ENCODE measurements around the gene PLAGL2. TPM values are rescaled to one million over a fixed set of nuclear protein-coding genes. Genes with fewer than 3 reads are reported as not detected.
"Not testable (repeated sequence)": the region's sequence is repeated elsewhere in the genome, so short reads cannot be mapped to it uniquely, and the experiment has no call there.

Gene PLAGL2
- total and polyA plus RNA-seq, 2 of the 4 experiments (the other 2 are of a cell fraction), result 2.9 to 7.7 TPM

GRCh38 chr20:32197136-32197535 is 10.4 kb downstream of the PLAGL2 start:
- dilution Hi-C loops (cut with HindIII; ENCODE audit: low sequenced_read_pairs, unreplicated experiment); CTCF ChIA-PET: not testable (repeated sequence)

GRCh38 chr20:32196613-32197012 is 10.9 kb downstream of the PLAGL2 start:
- CTCF ChIA-PET; H3K23ac ChIP-seq (ENCODE audit: low read depth, low read length); POLR2A ChIA-PET (ENCODE audit: unreplicated experiment); H3K56ac ChIP-seq (ENCODE audit: extremely low read depth, insufficient read depth, low read length); H4K5ac ChIP-seq (ENCODE audit: low read depth, low read length); H2BK120ac ChIP-seq (ENCODE audit: low read depth, low read length); H2AK9ac ChIP-seq (replicated peaks; ENCODE audit: low read depth, low read length, poor library complexity); H4K8ac ChIP-seq (ENCODE audit: low read depth in 2 of 2, low read length in 2 of 2); H3K4me2 ChIP-seq (ENCODE audit: low read depth, low read length); H3K14ac ChIP-seq (replicated peaks; ENCODE audit: low read depth, low read length); H3K4me1 ChIP-seq (ENCODE audit: control insufficient read depth, insufficient read depth, low read length); DNase-seq; H2BK15ac ChIP-seq (ENCODE audit: low read depth, low read length); H2AK5ac ChIP-seq (ENCODE audit: low read depth, low read length); H3K4ac ChIP-seq (ENCODE audit: low read depth, low read length); BruUV-seq (replicated peaks); H4K91ac ChIP-seq (ENCODE audit: insufficient read depth, low read depth, low read length); H2BK5ac ChIP-seq (ENCODE audit: low read depth, low read length, poor library complexity, severe bottlenecking); H3K9me3 ChIP-seq (ENCODE audit: control insufficient read depth, insufficient read depth, low read length); dilution Hi-C loops (cut with HindIII; ENCODE audit: low sequenced_read_pairs, unreplicated experiment); H3K18ac ChIP-seq (ENCODE audit: low read depth, low read length); H2AFZ ChIP-seq (replicated peaks; ENCODE audit: low read length, poor library complexity); H2BK20ac ChIP-seq (ENCODE audit: low read depth, low read length); H3K4me3 ChIP-seq (ENCODE audit: insufficient read depth, low read depth, low read length); intact Hi-C loops (cut with micrococcal nuclease); in situ Hi-C loops (cut with MboI; ENCODE audit: low sequenced_read_pairs); H3K27me3 ChIP-seq (ENCODE audit: control insufficient read depth, insufficient read depth, low read length); H3K27ac ChIP-seq (ENCODE audit: insufficient read depth, low read length); ATAC-seq (ENCODE audit: low read depth); H3K9ac ChIP-seq (ENCODE audit: low read depth, low read length): not testable (repeated sequence)
- WGBS, 2 experiments (ENCODE audit: extremely low coverage in 2 of 2, insufficient read length in 1 of 2), result 100% methylated on average over 1 of the region's 11 CpGs; no CpG with 5 or more reads in 1 of the 2 experiments
- Histone ChIP-seq H4K20me1 (ENCODE audit: insufficient read depth, low read length) (peaks cover 15% of the 10 kb centered on the region), H3K79me1 (ENCODE audit: low read depth in 1 of 2, low read length in 2 of 2) (peaks cover 27 to 57% of the 10 kb centered on the region in 2 experiments), H3K36me3 (ENCODE audit: control insufficient read depth, insufficient read depth, low read length) (peaks cover 57% of the 10 kb centered on the region), H3K9me1 (ENCODE audit: insufficient read depth, low read length) (peaks cover 13% of the 10 kb centered on the region)

More at GRCh38 chr20:32197136-32197535, 10.4 kb downstream of the PLAGL2 start:
- H2BK15ac ChIP-seq (ENCODE audit: low read depth, low read length); H3K18ac ChIP-seq (ENCODE audit: low read depth, low read length); H3K27me3 ChIP-seq (ENCODE audit: control insufficient read depth, insufficient read depth, low read length); intact Hi-C loops (cut with micrococcal nuclease); POLR2A ChIA-PET (ENCODE audit: unreplicated experiment); DNase-seq; H4K5ac ChIP-seq (ENCODE audit: low read depth, low read length); H3K9me3 ChIP-seq (ENCODE audit: control insufficient read depth, insufficient read depth, low read length); H3K56ac ChIP-seq (ENCODE audit: extremely low read depth, insufficient read depth, low read length); H4K91ac ChIP-seq (ENCODE audit: insufficient read depth, low read depth, low read length); H2AK5ac ChIP-seq (ENCODE audit: low read depth, low read length); H3K4ac ChIP-seq (ENCODE audit: low read depth, low read length); H3K14ac ChIP-seq (replicated peaks; ENCODE audit: low read depth, low read length); H2BK5ac ChIP-seq (ENCODE audit: low read depth, low read length, poor library complexity, severe bottlenecking); H2BK20ac ChIP-seq (ENCODE audit: low read depth, low read length); H3K4me3 ChIP-seq (ENCODE audit: insufficient read depth, low read depth, low read length); ATAC-seq (ENCODE audit: low read depth); BruUV-seq (replicated peaks); H3K4me2 ChIP-seq (ENCODE audit: low read depth, low read length); H3K9ac ChIP-seq (ENCODE audit: low read depth, low read length); H2AFZ ChIP-seq (replicated peaks; ENCODE audit: low read length, poor library complexity); H3K4me1 ChIP-seq (ENCODE audit: control insufficient read depth, insufficient read depth, low read length); H4K8ac ChIP-seq (ENCODE audit: low read depth in 2 of 2, low read length in 2 of 2); H2AK9ac ChIP-seq (replicated peaks; ENCODE audit: low read depth, low read length, poor library complexity); H3K27ac ChIP-seq (ENCODE audit: insufficient read depth, low read length); H3K23ac ChIP-seq (ENCODE audit: low read depth, low read length); H2BK120ac ChIP-seq (ENCODE audit: low read depth, low read length); in situ Hi-C loops (cut with MboI; ENCODE audit: low sequenced_read_pairs): not testable (repeated sequence)
- Histone ChIP-seq H3K36me3 (ENCODE audit: control insufficient read depth, insufficient read depth, low read length) (peaks cover 59% of the 10 kb centered on the region), H3K79me1 (ENCODE audit: low read depth in 1 of 2, low read length in 2 of 2) (peaks cover 28 to 62% of the 10 kb centered on the region in 2 experiments), H3K9me1 (ENCODE audit: insufficient read depth, low read length) (peaks cover 18% of the 10 kb centered on the region), H4K20me1 (ENCODE audit: insufficient read depth, low read length) (peaks cover 20% of the 10 kb centered on the region)
- WGBS, 2 experiments (ENCODE audit: extremely low coverage in 2 of 2, insufficient read length in 1 of 2), result 94% methylated on average over 6 of the region's 20 CpGs; no CpG with 5 or more reads in 1 of the 2 experiments

Measured in IMR-90 (cell line).